Bronchus fibroblast of lung (primary cell): ENCODE measurements around the gene DCAF12L2. TPM values are rescaled to one million over a fixed set of nuclear protein-coding genes. Genes with fewer than 3 reads are reported as not detected.

Experiments used
- total RNA-seq: library from RNA; depleted of rRNA; stranded (reverse); fragments of >200 nt; gene quantifications from 2 replicates; pipeline ENCODE4 v1.2.3, GENCODE V29; 2015

The DCAF12L2 gene
- not detected in 2 replicates for total RNA-seq

DNA sequence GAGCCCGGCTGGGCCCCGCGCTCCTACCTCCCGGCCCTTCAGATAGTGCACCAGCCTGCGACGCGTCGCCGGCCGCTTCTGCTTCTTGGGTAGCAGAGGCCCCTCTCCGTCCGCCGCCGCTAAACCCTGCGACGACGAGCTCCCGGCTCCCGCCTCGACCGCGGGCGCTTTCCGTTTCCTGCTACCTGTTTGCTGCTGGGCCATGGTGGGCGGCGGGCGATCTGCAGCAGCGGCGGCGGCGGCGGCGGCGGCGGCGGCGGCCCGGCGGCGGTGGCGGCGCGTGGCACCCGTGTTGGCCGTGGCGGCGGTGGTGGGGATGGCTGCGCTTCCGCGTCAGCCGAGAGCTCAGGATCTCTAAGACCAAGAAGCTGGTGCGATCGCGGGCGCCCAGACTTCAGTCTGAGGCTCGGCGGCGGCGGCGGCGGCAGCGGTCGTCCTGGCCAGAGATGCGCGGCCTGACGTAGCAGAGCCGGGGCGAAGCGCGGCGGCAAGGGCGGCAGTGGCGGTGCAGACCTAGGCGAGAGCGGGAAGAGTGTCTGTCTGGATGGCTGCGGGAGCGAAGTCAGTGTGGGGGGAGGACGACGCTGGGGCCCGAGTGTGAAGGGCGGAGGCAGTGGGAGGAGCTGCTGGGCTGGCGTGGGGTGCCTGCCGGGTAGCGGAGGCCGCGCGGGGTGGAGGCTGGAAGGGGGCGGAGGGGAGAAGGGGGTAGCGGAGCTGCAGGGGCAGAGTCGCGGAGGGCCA is at the start of gene DCAF12L2:
Gene DCAF12L2 (minus strand): TSS at position 569 of the 741 bp plus-strand sequence. CDS start 365 bp downstream, at position 204.

